Adipose tissue (tissue), 3 donors: ENCODE results near the gene PRR15L. TPM values are rescaled to one million over a fixed set of nuclear protein-coding genes. Genes with fewer than 3 reads are reported as not detected.
A peak's percentile ranks its signal among the peaks of the same experiment; 100 is the strongest.

Experiments used
- H3K27ac ChIP-seq: one replicate; pipeline ENCODE4 v1.5.1; 2013; ENCODE audit warnings: low read depth, low read length
- WGBS, 3 donors: extraction: QIAGEN DNeasy Blood & Tissue Kit; methylation state at CpG; one replicate each; pipeline ENCODE4 v1.1.7; 2013; 5-methylcytosine and 5-hydroxymethylcytosine counted together
- polyA plus RNA-seq, 3 donors: library from polyadenylated mRNA; stranded (reverse); fragments of 200-250 nt; gene quantifications; one replicate each; pipeline ENCODE4 v1.2.3, GENCODE V29; 2013
- donor health status: healthy with polysubstance abuse.
- donor health status: Bipolar disorder and iron deficiency.
- donor health status: healthy.

PRR15L gene
- polyA plus RNA-seq, 3 donors, result 1.0 to 80.7 (median 7.1) TPM

DNA sequence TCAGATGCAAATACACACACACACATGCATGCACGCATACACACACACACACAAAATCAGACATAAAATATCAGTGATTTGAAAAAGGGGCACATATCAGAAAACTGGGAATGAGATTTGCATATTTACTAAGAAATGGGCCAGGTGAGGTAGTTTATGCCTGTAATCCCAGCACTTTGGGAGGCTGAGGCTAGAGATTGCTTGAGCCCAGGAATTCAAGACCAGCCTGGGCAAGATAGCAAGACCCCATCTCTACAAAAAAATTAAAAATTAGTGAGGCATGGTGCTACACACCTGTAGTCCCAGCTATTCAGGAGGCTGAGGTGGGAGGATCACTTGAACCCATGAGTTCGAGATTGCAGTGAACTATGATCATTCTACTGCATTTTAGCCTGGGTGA lies 38.7 kb downstream of the PRR15L start:
- H3K27ac ChIP-seq, result no peak overlapping the region
- WGBS, 3 donors, result 91 to 98% (median 94%) methylated on average over 2 of the region's 2 CpGs

DNA sequence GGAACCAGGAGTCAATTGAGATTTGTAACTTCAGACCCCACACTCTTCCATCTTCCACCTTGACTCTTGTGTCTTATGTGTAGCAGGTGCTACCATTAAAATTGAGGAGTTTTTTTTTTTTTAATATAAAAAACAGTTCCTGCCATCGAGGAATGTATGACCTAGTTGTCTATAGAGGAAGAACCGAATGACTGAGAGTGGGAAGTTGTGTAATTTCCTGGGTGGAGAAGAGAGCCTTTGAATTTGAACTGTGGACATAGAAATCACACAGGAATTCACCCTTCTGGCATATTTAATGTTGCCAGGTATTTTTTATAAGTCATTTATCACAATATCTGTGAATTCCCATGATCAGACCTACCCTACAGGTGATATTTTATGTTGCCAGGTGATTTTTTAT lies 39.7 kb downstream of the PRR15L start:
- WGBS, 3 donors, result 27 to 67% (median 35%) methylated on average over 2 of the region's 2 CpGs
- H3K27ac ChIP-seq, result no peak overlapping the region

DNA sequence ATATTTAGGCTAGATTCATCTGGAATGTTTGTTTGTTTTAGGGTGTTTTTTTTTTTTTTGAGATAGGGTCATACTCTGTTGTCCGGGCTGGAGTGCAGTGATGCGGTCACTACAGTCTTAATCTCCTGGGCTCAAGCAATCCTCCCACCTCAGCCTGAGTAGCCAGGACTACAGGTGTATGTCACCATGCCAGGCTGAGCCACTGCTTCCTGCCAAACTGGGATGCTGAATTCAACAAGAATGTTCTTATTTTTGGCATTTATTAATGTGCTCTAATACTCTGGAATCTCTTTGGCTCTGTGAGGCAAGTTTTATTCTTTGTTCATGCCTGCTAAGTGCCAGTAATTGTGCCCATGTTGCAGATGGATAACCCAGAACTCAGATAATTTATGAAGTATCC lies 40.1 kb downstream of the PRR15L start:
- 75 to 84% (median 83%) methylated on average over 2 of the region's 2 CpGs for WGBS, 3 donors
- H3K27ac ChIP-seq, result no peak overlapping the region

DNA sequence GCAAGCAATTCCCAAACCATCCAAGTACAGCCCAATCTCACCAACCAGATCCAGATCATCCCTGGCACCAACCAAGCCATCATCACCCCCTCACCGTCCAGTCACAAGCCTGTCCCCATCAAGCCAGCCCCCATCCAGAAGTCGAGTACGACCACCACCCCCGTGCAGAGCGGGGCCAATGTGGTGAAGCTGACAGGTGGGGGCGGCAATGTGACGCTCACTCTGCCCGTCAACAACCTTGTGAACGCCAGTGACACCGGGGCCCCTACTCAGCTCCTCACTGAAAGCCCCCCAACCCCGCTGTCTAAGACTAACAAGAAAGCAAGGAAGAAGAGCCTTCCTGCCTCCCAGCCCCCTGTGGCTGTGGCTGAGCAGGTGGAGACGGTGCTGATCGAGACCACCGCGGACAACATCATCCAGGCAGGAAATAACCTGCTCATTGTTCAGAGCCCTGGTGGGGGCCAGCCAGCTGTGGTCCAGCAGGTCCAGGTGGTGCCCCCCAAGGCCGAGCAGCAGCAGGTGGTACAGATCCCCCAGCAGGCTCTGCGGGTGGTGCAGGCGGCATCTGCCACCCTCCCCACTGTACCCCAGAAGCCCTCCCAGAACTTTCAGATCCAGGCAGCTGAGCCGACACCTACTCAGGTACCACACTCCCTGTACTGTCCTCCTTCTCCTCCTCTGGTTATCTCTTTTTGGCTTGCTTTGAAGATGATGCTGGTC lies 41.0 kb downstream of the PRR15L start:
- no peak overlapping the region for H3K27ac ChIP-seq
- 89 to 97% (median 91%) methylated on average over 19 of the region's 19 CpGs for WGBS, 3 donors

DNA sequence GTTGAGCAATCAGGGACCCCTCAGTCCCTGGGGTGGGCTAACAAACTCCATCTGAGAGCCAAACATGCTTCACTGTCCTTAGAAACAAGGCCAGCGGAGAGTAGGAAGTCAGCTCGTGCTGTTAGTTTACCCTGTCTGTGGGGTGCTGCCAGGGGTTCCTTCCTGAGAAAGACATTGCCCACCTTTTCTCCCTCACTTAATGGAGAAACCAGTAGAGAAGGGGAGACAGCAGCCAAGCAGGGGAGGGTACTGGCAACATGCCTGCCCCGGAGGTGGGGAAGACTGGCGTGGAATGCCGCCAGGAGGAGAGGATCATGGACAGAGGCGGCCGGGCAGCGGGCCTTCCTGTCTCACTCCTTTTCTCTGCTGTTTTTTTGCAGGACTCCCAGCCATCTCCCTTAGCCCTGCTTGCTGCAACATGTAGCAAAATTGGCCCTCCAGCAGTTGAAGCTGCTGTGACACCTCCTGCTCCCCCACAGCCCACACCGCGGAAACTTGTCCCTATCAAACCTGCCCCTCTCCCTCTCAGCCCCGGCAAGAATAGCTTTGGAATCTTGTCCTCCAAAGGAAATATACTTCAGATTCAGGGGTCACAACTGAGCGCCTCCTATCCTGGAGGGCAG lies 41.8 kb downstream of the PRR15L start:
- WGBS, 3 donors, result 54 to 84% (median 66%) methylated on average over 12 of the region's 12 CpGs
- no peak overlapping the region for H3K27ac ChIP-seq

DNA sequence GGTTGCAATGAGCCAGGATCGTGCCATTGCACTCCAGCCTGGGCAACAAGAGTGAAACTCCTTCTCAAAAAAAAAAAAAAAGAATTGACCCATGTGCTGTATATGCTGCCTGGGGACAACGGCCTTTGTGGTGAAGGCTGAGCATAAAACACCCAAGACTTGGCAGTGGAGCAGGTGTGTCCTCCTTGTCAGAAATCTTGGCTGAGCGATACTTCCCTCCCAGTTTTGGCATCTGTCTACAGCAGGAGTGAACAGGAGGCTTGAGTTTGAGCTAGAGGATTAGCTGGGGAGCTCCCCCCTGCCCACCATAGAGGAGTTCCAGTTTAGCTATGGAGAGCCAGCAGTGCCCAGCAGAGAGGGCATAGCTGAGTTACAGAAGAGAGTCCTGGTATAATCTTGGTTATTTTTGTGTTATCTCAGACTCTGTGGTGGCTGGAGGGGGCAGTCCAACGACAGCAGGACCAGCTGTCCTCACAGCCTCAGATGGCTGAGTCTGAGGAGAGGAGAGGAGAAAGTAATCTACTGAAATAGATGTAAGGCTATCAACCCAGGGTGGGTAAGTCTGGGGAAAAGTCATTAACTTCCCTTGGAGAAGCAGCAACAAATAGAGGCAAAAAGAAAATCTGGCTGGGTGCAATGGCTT lies 43.3 kb downstream of the PRR15L start:
- WGBS, 3 donors, result 53 to 77% (median 66%) methylated on average over 4 of the region's 4 CpGs
- no peak overlapping the region for H3K27ac ChIP-seq

DNA sequence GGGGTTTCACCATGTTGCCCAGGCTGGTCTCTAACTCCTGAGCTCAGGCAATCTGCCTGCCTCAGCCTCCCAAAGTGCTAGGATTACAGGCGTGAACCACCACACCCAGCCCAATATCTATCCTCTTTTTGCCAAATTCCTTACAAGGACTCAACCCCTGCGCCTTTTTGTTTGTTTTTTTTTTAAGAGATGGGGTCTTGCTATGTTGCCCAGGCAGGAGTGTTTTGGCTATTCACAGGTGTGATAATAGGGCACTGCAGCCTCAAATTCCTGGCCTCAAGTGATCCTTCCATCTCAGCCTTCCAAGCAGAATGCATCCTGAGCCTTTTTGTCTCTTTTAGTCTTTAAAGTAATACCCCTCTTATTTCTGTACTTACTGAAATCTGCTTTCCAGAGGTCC lies 44.6 kb downstream of the PRR15L start:
- WGBS, 3 donors, result 95 to 98% (median 97%) methylated on average over 2 of the region's 2 CpGs
- no peak overlapping the region for H3K27ac ChIP-seq

DNA sequence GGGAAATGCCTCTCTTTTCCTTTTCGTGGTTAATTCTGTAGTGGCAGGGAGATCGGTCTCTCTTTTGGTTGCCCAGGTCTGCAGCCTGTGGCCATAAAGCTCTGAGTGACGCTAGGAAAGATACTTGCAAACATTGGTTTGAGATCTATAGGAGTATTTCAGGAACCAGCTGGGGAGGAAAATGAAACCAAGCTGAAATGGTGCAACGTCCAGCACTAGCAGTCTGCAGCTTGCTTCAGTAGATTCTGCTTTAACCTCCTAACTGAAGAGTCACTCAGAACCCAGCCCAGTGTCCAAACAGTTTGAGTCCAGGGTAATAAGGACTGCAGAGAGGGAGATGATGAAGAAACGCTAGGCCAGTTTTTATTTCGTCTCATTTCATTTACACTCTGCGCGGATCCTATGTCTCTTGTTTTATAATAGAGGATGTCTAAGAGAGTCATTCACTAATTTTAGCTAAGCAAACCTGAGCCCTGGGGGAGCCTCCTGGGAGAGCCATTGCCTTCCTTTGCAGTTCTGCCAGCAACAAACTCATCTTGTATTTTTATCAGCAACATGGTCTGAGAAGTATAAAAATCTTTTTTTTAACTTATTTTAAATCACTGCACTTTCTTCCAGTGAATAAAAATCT lies 49.6 kb downstream of the PRR15L start:
- H3K27ac ChIP-seq, result no peak overlapping the region
- WGBS, 3 donors, result 49 to 77% (median 52%) methylated on average over 8 of the region's 8 CpGs

DNA sequence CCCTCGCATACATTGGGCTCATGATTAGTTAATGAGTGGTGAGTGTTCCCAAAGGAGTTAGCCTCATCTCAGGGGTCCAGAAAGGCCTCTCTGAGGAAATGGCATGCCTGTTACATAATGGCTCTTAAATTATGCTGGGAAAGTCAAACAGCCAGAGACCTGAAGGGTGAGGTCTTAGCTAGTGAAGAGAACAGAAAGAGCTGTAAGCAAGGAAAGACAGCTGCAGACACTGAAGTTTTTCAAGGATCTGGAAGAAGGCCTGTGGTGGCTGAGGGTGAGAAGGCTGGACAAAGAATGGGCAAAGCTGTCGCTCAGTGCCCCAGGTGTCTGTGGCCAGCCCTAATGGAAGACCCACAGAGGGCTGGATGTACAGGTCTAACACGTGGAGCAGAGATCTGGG lies 51.2 kb downstream of the PRR15L start:
- 90 to 96% (median 93%) methylated on average over 3 of the region's 3 CpGs for WGBS, 3 donors

DNA sequence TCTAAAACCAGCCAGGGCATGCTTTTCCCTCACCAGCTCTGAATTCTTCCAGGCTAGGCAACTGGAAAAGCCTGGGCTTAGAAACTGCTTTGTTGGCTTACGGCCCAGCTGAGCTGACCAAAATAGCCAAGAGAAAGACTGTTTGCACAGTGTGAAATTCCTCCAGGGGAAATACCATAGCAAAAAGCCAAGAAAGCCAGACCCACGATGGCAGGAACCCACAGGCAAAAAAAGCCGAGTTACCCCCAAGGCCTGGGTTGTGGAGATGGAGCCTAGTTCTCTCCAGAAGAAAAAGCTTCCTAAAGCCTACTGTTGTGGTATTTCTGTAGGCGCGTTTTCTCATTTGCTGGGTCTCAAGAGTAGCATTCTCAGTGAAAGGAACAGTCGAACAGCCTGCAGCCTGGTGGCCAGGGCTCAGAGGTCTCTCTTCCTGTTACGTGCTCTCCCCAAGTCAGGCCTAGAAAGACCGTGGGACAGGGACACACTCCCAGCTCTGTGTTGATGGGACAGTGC lies 52.4 kb downstream of the PRR15L start:
- H3K27ac ChIP-seq, result peak overlapping the region; percentile 17
- WGBS, 3 donors, result 37 to 54% (median 46%) methylated on average over 8 of the region's 8 CpGs

More for the DNA sequence above, 51.2 kb downstream of the PRR15L start:
- H3K27ac ChIP-seq, result no peak overlapping the region

DNA sequence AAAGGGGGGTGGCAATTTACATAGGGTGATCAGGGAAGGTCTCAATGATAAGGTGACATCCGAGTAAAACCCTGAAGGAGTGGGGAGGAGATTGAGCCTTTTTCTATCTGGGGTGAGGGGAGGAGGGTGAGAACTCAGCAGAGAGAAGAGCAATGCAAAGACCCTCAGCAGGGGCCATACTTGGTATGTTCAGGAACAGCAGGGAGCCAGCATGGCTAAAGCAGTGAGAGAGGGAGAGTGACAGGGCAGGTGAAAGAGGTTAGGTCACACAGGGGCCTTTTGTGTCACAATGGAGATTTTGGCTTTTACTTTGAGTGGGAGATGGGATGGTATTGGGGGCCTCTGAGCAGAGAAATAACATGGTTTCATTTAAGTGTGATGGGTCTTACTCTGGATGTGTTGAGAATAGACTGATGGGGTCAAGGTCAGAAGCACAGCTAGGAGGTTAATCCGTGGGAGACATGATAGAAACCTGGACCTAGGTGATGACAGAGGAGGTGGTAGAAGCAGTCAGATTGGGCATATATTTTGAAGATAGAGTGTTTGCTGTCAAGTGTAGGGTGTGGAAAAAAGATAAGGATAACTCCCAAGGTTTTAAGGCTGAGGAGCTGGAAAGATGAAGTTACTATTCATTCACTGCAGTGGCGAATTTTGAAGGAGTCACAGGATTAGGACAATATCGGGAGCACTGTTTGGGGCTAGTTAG lies 55.5 kb downstream of the PRR15L start:
- 67 to 85% (median 83%) methylated on average over 4 of the region's 4 CpGs for WGBS, 3 donors
- H3K27ac ChIP-seq, result no peak overlapping the region

Other genes starting within 250 kb of the PRR15L start
- gene TBX21, start 224.6 kb downstream of the PRR15L start, polyA plus RNA-seq, result under 1 TPM; 0.03 to 0.90 (median 0.31) TPM
- 10 to 100 TPM in 1 of 3 donors, 1 to 10 TPM in 2; 5.3 to 11.0 (median 5.6) TPM for gene OSBPL7, start 136.1 kb downstream of the PRR15L start, polyA plus RNA-seq
- 10 to 100 TPM; 42.3 to 52.0 (median 44.2) TPM for gene MRPL10, start 126.3 kb downstream of the PRR15L start, polyA plus RNA-seq
- under 1 TPM; 0.39 to 0.90 (median 0.49) TPM for gene LRRC46, start 126.2 kb downstream of the PRR15L start, polyA plus RNA-seq
- gene SCRN2, start 116.6 kb downstream of the PRR15L start, polyA plus RNA-seq, result 100 to 1,000 TPM in 1 of 3 donors, 10 to 100 TPM in 2; 37.9 to 181 (median 89.5) TPM
- under 1 TPM; 0.45 to 0.56 (median 0.49) TPM for gene SP6, start 106.7 kb downstream of the PRR15L start, polyA plus RNA-seq
- gene SP2, start 61.6 kb downstream of the PRR15L start, polyA plus RNA-seq, result 10 to 100 TPM in 1 of 3 donors, 1 to 10 TPM in 2; 7.2 to 15.7 (median 9.2) TPM
- gene PNPO, start 16.3 kb downstream of the PRR15L start, polyA plus RNA-seq, result 1 to 10 TPM; 6.2 to 9.6 (median 9.2) TPM
- gene CDK5RAP3, start 13.2 kb upstream of the PRR15L start, polyA plus RNA-seq, result 100 to 1,000 TPM; 119 to 176 (median 156) TPM
- gene COPZ2, start 79.9 kb upstream of the PRR15L start, polyA plus RNA-seq, result 100 to 1,000 TPM in 1 of 3 donors, 10 to 100 TPM in 1, 1 to 10 TPM in 1; 6.8 to 115 (median 49.1) TPM
- 100 to 1,000 TPM in 1 of 3 donors, 10 to 100 TPM in 2; 29.9 to 183 (median 91.0) TPM for gene NFE2L1, start 90.5 kb upstream of the PRR15L start, polyA plus RNA-seq
- gene CBX1, start 143.6 kb upstream of the PRR15L start, polyA plus RNA-seq, result 10 to 100 TPM; 14.8 to 55.2 (median 20.8) TPM
- gene SNX11, start 149.9 kb upstream of the PRR15L start, polyA plus RNA-seq, result 10 to 100 TPM in 2 of 3 donors, 1 to 10 TPM in 1; 8.4 to 17.1 (median 13.5) TPM